GM03348 (cell line): ENCODE results near the gene LOXHD1.

Experiments used
- DNase-seq: peaks from one replicate; pipeline ENCODE4 v3.0.0; 2012; ENCODE audit warnings: low spot score

LOXHD1 gene

GRCh38 chr18:46541626-46542189, 115.3 kb downstream of the LOXHD1 start:
- DNase-seq, result no peak

DNA sequence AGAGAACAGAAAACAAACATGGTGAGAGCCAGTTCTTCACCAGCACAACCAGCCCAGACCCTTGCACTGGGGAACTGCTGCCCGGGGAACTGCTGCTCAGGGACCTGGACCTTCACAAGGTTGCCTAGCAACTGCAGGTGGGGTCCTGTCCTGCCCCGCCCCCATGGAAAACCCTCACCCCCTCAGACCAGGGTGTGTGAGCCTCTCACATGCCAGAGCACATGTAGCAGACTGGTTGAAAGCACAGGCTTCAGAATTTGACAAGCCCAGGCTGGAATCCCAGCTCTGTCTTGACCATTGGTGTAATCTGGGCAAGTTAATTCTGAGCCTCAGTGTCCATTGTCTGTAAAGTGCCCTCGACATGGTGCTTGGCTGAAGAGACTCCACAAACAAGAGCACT, 118.6 kb downstream of the LOXHD1 start:
- no peak for DNase-seq

GRCh38 chr18:46536215-46536874, 120.7 kb downstream of the LOXHD1 start:
- no peak for DNase-seq

GRCh38 chr18:46531482-46531881, 125.5 kb downstream of the LOXHD1 start:
- DNase-seq, result no peak

- no peak for DNase-seq
Observed at GRCh38 chr18:46528037-46528436, 129.0 kb downstream of the LOXHD1 start.

GRCh38 chr18:46519870-46520269, 137.2 kb downstream of the LOXHD1 start:
- no peak for DNase-seq

DNA sequence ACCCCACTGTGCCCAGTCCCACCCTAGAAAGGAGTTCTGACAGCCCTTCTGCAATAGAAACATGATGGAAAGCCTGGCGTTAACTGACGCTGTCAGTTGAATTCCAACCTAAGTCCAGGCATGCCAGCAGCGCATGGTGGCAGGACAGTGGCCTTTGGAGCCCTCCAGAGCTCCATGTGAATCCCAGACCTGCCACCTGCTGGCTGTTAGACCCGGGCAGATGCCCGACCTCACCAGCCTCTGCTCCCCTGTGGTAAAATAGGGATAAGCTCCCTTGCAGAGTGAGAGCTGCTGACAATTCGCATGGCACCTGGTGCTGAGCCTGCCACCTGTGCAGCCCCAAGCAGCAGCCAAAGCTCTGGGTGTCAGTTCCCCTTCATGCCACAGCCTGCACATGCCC, 138.6 kb downstream of the LOXHD1 start:
- no peak for DNase-seq

- DNase-seq, result no peak
Observed at GRCh38 chr18:46516555-46516954, 140.5 kb downstream of the LOXHD1 start.

- DNase-seq, result no peak
Observed at GRCh38 chr18:46510386-46510785, 146.6 kb downstream of the LOXHD1 start.

GRCh38 chr18:46509530-46509929, 147.5 kb downstream of the LOXHD1 start:
- no peak for DNase-seq

- DNase-seq, result no peak
Observed at GRCh38 chr18:46506974-46507586, 149.9 kb downstream of the LOXHD1 start.

DNA sequence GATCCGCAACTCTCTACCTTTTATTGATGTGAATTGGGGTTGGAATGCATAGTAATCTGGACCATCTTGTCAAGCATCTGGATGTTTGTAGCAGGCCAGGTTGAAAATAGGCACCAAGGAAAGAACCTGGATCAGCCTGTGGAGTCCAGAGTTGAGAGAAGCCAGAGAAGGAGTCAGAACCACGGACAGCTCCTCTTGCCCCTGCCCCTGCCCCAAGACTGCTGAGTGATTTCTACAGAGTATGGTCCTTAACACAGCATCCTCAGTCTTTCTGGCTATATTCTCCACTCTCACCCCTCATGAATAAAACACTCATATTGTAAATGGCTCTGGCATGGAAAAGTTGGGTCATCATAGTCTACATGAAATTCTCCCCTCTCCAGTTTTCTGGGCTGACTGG, 154.6 kb downstream of the LOXHD1 start:
- no peak for DNase-seq

DNA sequence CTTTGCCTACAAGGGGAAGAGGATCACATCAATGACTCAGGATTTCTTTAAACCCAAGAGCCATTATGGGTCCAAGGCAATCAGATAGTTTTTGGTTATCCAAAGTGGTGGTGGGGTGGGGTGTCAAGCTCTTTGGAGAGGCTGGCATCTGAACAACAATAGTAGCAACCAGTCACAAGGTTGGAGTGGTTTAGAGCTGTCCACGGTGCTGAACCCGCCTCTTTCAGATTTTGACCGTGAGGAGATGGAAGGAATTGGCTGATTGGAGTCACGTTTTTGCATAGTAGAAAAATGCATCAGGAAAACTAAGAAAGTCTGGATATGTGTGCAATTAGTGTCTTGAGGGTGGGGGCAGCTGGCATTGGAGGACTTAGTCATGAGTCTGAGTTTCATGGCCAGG, 159.9 kb downstream of the LOXHD1 start:
- DNase-seq, result no peak

DNA sequence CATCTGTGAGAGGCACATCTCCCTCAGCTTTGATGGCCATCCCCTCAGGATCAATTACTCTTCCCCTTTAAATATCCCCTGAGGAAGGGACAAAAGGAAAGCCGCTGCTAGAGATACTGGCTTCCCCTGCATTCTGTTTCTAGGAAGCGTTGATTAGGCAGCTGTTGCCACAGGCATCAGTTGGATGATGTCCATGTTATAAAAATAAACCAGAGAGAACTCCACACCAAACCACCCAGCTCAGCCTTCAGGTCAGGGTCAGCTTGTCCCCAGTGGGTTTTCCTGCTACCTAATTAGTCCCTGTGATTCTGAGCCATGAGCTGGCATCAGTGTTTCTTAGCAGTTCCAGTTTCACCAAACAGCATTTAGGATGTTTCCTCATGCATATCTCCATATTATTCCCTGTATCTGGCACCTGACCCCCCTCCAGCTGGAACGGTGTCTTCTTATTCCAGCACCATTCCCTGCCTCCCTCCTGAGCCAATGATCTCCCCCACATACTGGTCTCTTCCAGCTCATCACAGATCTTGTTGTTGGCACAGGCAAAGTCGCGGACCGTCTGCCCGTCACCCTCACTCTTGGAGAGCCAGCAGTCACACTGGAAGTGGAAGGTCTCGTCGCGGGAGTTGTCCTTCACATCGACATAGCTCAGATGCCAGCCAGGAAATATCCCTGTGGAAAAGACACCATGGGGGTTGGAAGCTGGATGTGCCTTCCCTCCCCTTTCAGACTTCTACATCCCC, 168.4 kb downstream of the LOXHD1 start:
- DNase-seq, result no peak

DNA sequence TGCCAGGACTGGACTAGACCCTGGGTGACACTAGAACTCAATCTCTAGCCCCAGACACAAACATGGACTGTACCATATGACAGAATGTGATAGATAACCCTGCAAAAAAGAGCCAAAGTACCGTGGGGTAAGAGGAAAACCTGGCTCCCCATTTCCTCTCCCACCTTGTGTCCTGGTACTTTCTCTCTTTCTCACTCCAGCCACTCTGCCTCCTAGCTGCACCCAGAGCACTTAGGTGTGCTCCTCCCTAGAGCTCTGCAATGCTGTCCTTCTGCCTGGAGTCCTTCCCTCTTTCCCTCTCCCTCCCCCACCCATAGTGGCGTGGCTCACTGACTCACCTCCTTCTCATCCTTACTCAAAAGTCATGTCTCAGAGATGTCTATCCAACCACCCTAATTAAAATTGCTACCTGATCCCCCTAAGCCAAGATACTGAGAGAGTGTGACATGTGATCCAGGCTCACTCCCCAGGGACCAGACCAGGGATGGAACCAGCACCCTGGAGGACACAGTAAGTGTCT, 171.3 kb downstream of the LOXHD1 start:
- DNase-seq, result no peak

DNA sequence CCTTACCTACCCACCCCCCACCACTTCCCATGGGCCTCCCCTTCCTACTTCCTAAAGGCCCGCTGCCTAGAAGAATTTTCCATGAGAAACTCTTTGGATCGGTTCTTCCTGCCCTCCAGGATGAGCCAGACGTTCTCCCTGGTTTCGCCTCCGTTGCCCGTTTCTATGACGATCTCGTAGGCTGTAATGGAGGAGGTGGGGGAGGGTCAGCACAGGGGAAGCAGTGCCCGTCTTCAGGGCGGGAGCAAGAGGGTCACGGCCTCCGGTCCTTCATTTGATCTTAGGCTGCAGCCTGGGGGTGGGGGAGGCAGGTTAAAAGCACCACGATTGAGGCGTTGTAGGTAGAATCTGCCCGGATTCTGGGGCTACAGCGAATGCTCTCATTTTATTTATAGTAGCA, 172.0 kb downstream of the LOXHD1 start:
- DNase-seq, result no peak

GRCh38 chr18:46482831-46483230, 174.2 kb downstream of the LOXHD1 start:
- DNase-seq, result no peak

- no peak for DNase-seq
Observed at GRCh38 chr18:46481847-46482245, 175.2 kb downstream of the LOXHD1 start.

DNA sequence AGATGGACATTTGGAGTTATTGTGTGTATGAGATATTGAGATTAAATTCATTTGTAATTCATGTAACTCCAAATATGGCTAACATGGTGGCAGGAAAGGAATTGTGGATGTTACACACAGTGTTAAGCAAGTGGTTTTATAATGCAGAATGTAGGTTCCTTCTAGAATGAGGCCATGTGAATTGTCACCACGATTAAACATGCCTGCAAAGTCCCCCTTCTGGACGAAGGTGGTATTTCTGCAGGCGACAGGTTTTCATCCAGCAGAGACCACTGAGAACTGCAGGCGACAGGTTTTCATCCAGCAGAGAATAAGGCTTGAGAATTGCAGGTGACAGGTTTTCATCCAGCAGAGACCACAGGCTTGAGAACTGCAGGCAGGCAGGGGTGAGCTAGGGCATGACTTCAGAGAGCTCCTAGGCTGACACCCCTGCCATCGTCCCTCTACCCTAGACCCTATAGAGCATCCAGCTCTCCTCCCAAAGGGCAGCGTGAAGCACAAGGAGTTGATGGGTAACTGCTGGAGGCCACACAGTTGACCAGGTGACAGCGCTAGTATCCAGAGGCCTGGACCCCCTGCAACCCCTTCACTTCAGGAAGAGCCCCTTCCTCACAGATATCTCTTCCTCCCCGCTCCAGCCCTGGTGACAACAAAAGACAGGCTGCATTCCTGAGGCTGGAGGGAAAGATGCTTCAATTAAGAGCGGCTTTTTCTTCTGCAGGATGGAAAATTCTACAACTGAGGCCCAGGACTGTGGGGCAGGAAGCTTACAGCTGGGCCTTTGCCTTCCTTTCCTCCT, 175.8 kb downstream of the LOXHD1 start:
- peak; percentile 60 for DNase-seq

DNA sequence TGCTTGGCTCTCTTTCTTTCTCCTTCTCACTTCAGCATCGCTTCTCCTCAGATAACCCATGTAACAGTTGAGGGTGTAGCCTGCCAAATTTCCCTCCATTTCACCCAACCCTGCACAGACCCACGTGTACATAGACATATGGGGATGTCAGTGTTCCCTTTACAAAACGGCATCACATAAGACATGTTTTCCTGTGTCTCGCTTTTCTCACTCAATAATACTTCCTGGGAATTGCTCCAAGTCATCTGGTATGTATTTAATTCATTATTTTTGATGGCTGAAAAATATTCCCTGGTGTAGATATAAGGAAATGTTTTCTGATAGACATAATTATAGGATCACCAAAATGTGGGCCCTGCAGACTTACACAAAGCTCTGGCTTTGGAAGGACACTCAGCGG, 176.8 kb downstream of the LOXHD1 start:
- no peak for DNase-seq

DNA sequence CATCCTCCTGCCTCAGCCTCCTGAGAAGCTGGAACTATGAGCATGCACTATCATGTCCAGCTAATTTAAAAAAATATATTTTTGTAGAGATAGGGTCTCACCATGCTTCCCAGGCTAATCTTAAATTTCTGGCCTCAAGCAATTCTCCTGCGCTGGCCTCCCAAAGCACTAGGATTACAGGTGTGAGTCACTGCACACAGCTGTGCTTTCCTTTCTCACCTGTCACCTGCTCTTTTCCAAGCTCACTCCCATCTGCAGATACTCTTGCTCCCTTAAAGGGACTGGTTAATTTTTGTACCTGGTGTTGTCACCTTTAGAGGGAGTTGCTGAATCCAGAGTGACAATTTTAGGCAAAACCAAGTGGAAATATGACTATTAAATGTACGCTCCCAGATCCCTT, 178.2 kb downstream of the LOXHD1 start:
- DNase-seq, result no peak

- DNase-seq, result no peak
Observed at GRCh38 chr18:46477425-46478011, 179.5 kb downstream of the LOXHD1 start.
